Measurements from ENCODE around the gene RBPJL. TPM values are rescaled to one million over a fixed set of nuclear protein-coding genes. Genes with fewer than 3 reads are reported as not detected.

Gene RBPJL, protein sequence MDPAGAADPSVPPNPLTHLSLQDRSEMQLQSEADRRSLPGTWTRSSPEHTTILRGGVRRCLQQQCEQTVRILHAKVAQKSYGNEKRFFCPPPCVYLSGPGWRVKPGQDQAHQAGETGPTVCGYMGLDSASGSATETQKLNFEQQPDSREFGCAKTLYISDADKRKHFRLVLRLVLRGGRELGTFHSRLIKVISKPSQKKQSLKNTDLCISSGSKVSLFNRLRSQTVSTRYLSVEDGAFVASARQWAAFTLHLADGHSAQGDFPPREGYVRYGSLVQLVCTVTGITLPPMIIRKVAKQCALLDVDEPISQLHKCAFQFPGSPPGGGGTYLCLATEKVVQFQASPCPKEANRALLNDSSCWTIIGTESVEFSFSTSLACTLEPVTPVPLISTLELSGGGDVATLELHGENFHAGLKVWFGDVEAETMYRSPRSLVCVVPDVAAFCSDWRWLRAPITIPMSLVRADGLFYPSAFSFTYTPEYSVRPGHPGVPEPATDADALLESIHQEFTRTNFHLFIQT
- total RNA-seq (1 to 10 TPM in 1 of 5 donors, not detected in 4; 2.2 TPM), polyA plus RNA-seq (10 to 100 TPM in 1 of 3 donors, 1 to 10 TPM in 2; 2.7 to 10.4 (median 4.1) TPM)
- long read RNA-seq, donor 1: 0 reads
- long read RNA-seq, donor 2: 0 reads
- long read RNA-seq, donor 3: 0 reads
- long read RNA-seq, donor 4: 0 reads
- long read RNA-seq, donor 5, partial matches to known transcripts: 0 of 1 reads
- long read RNA-seq, donor 5, other reads (novel, unspliced or antisense): 0 of 1 reads
- long read RNA-seq, donor 6, partial matches to known transcripts: 0 of 7 reads
- long read RNA-seq, donor 6, other reads (novel, unspliced or antisense): 7 of 7 reads
- long read RNA-seq, donor 7: 0 reads
- long read RNA-seq, donor 8, partial matches to known transcripts: 0 of 37 reads
- long read RNA-seq, donor 8, other reads (novel, unspliced or antisense): 37 of 37 reads
- long read RNA-seq, donor 9: 0 reads
- long read RNA-seq, donor 10: 0 reads

GRCh38 chr20:45306431-45306982, at the start of gene RBPJL:
RBPJL (plus strand) TSS chr20:45306840; CDS start chr20:45306923, 83 bp downstream.
- no peak within 1 kb of the TSS for H3K4me3 ChIP-seq
- WGBS, 5 donors: 0 to 15% (median 15%) methylated on average over 11 to 41 of the region's 41 CpGs
- intact Hi-C loops (cut with DNase I; ENCODE audit: low total_unique reads): no loop called here
- no peaks in the 10 kb centered on the region for H3K36me3 ChIP-seq
- peak in 1 of 2 donors; percentile 68 for DNase-seq
- no peak for TF ChIP-seq POLR2A (IDR thresholded peaks at IDR 0.05)
- peak in 5 of 7 experiments; percentile 45 to 83 (median 68) for TF ChIP-seq CTCF (IDR thresholded peaks at IDR 0.05)
- H3K9me3 ChIP-seq: no peaks in the 10 kb centered on the region
- H3K27ac ChIP-seq: no peak within 1 kb of the TSS
- peaks cover 5 to 19% (median 11%) of the 10 kb centered on the region in 4 donors for H3K4me1 ChIP-seq
- H3K27me3 ChIP-seq: peaks cover 0 to 76% (median 28%) of the 10 kb centered on the region in 3 donors

GRCh38 chr20:45257161-45257560, 49.5 kb upstream of the RBPJL start:
- no peaks in the 10 kb centered on the region for H3K27me3 ChIP-seq
- no peaks in the 10 kb centered on the region for H3K9me3 ChIP-seq
- H3K4me3 ChIP-seq: no peak overlapping the region
- intact Hi-C loops (cut with DNase I; ENCODE audit: low total_unique reads): no loop called here
- TF ChIP-seq POLR2A (IDR thresholded peaks at IDR 0.05): no peak
- no peak for TF ChIP-seq EP300 (IDR thresholded peaks at IDR 0.05)
- TF ChIP-seq CTCF (IDR thresholded peaks at IDR 0.05): no peak
- no peak for TF ChIP-seq POLR2AphosphoS5 (IDR thresholded peaks at IDR 0.05)
- no peak for DNase-seq
- no peaks in the 10 kb centered on the region for H3K36me3 ChIP-seq
- H3K27ac ChIP-seq: no peak overlapping the region
- peaks cover 14 to 30% (median 22%) of the 10 kb centered on the region in 4 donors for H3K4me1 ChIP-seq
- WGBS, 5 donors: 63 to 91% (median 83%) methylated on average over 3 of the region's 3 CpGs

- Histone ChIP-seq H3K27me3 (no peaks in the 10 kb centered on the region), H3K27ac (no peak overlapping the region), H3K4me3 (no peak overlapping the region), H3K9me3 (no peaks in the 10 kb centered on the region), H3K4me1 (peaks cover 14 to 30% (median 21%) of the 10 kb centered on the region in 4 donors), H3K36me3 (no peaks in the 10 kb centered on the region)
- TF ChIP-seq CTCF (IDR thresholded peaks at IDR 0.05) (no peak), POLR2A (IDR thresholded peaks at IDR 0.05) (no peak), EP300 (IDR thresholded peaks at IDR 0.05) (no peak), POLR2AphosphoS5 (IDR thresholded peaks at IDR 0.05) (no peak)
- WGBS, 5 donors: 80 to 89% (median 85%) methylated on average over 7 of the region's 7 CpGs
- intact Hi-C loops (cut with DNase I; ENCODE audit: low total_unique reads): no loop called here
- DNase-seq: no peak
Measured at GRCh38 chr20:45257711-45258110, 48.9 kb upstream of the RBPJL start.

- Histone ChIP-seq H3K4me3 (no peak overlapping the region), H3K9me3 (no peaks in the 10 kb centered on the region), H3K4me1 (peaks cover 14 to 24% (median 19%) of the 10 kb centered on the region in 4 donors), H3K36me3 (no peaks in the 10 kb centered on the region), H3K27me3 (no peaks in the 10 kb centered on the region), H3K27ac (no peak overlapping the region)
- WGBS, 5 donors: 91 to 98% (median 96%) methylated on average over 3 of the region's 3 CpGs
- intact Hi-C loops (cut with DNase I; ENCODE audit: low total_unique reads): no loop called here
- no peak for DNase-seq
- TF ChIP-seq POLR2AphosphoS5 (IDR thresholded peaks at IDR 0.05) (no peak), POLR2A (IDR thresholded peaks at IDR 0.05) (no peak), EP300 (IDR thresholded peaks at IDR 0.05) (no peak), CTCF (IDR thresholded peaks at IDR 0.05) (no peak)
Measured at GRCh38 chr20:45258259-45258658, 48.4 kb upstream of the RBPJL start.

All from stomach (tissue), 19 donors.